Activated naive CD4-positive, alpha-beta T cell (primary cell): ENCODE measurements around the gene STAT3.
"Not testable (repeated sequence)": the region's sequence is repeated elsewhere in the genome, so short reads cannot be mapped to it uniquely, and the experiment has no call there.

Source experiments
- DNase-seq, 4 experiments: peaks; one replicate each; lab custom pipeline; 2025; lab: John Stamatoyannopoulos, UW

Gene STAT3

GRCh38 chr17:42386777-42387657 lies 1.2 kb downstream of the STAT3 start:
- no peak for DNase-seq

GRCh38 chr17:42381898-42382297 lies 6.3 kb downstream of the STAT3 start:
- DNase-seq = no peak

GRCh38 chr17:42380935-42381334 lies 7.3 kb downstream of the STAT3 start:
- no peak for DNase-seq

GRCh38 chr17:42378959-42379594 lies 9.2 kb downstream of the STAT3 start:
- DNase-seq = no peak

- DNase-seq = no peak
Observed at GRCh38 chr17:42378359-42378958, 9.8 kb downstream of the STAT3 start.

GRCh38 chr17:42373896-42374295 lies 14.3 kb downstream of the STAT3 start:
- no peak for DNase-seq

GRCh38 chr17:42372142-42372541 lies 16.1 kb downstream of the STAT3 start:
- DNase-seq = no peak

- not testable (repeated sequence) for DNase-seq
Observed at GRCh38 chr17:42368797-42369561, 19.3 kb downstream of the STAT3 start.

GRCh38 chr17:42368310-42368709 lies 19.9 kb downstream of the STAT3 start:
- not testable (repeated sequence) for DNase-seq

GRCh38 chr17:42366176-42367023 lies 21.8 kb downstream of the STAT3 start:
- DNase-seq = not testable (repeated sequence)

GRCh38 chr17:42365136-42365535 lies 23.1 kb downstream of the STAT3 start:
- DNase-seq = no peak

GRCh38 chr17:42363767-42364585 lies 24.3 kb downstream of the STAT3 start:
- DNase-seq = no peak

GRCh38 chr17:42363231-42363630 lies 25.0 kb downstream of the STAT3 start:
- no peak for DNase-seq

GRCh38 chr17:42362245-42362961 lies 25.8 kb downstream of the STAT3 start:
- DNase-seq = no peak

GRCh38 chr17:42361781-42362186 lies 26.5 kb downstream of the STAT3 start:
- no peak for DNase-seq

GRCh38 chr17:42360388-42360787 lies 27.9 kb downstream of the STAT3 start:
- DNase-seq = not testable (repeated sequence)

- no peak for DNase-seq
Observed at GRCh38 chr17:42359133-42359532, 29.1 kb downstream of the STAT3 start.

- no peak for DNase-seq
Observed at GRCh38 chr17:42358434-42358833, 29.8 kb downstream of the STAT3 start.

- DNase-seq = no peak
Observed at GRCh38 chr17:42354956-42355843, 33.0 kb downstream of the STAT3 start.
